HG03108 (cell line): ENCODE measurements around the gene AK5.
"Not testable (repeated sequence)": the region's sequence is repeated elsewhere in the genome, so short reads cannot be mapped to it uniquely, and the experiment has no call there.

Experiments
- ATAC-seq: cut with Tn5 transposase; IDR thresholded peaks from one replicate; pipeline ENCODE4 v1.9.1; 2021; ENCODE audit warnings: moderate library complexity; ENCODE audit not compliant: unreplicated experiment

The AK5 gene

GRCh38 chr1:77487631-77488030 is 205.8 kb downstream of the AK5 start:
- no peak for ATAC-seq

- ATAC-seq: no peak
These were observed 208.1 kb downstream of the AK5 start for GRCh38 chr1:77489910-77490309.

GRCh38 chr1:77494026-77494425 is 212.2 kb downstream of the AK5 start:
- no peak for ATAC-seq

GRCh38 chr1:77498918-77499317 is 217.1 kb downstream of the AK5 start:
- ATAC-seq: no peak

- no peak for ATAC-seq
These were observed 217.6 kb downstream of the AK5 start for GRCh38 chr1:77499466-77499865.

- ATAC-seq: no peak
These were observed 223.2 kb downstream of the AK5 start for GRCh38 chr1:77504986-77505385.

- no peak for ATAC-seq
These were observed 225.0 kb downstream of the AK5 start for GRCh38 chr1:77506771-77507170.

- ATAC-seq: no peak
These were observed 227.3 kb downstream of the AK5 start for GRCh38 chr1:77509051-77509492.

GRCh38 chr1:77509898-77510297 is 228.1 kb downstream of the AK5 start:
- ATAC-seq: no peak

- no peak for ATAC-seq
These were observed 229.6 kb downstream of the AK5 start for GRCh38 chr1:77511440-77511840.

- ATAC-seq: not testable (repeated sequence)
These were observed 230.8 kb downstream of the AK5 start for GRCh38 chr1:77512650-77513049.

- ATAC-seq: no peak
These were observed 232.3 kb downstream of the AK5 start for GRCh38 chr1:77513839-77514763.

- no peak for ATAC-seq
These were observed 233.3 kb downstream of the AK5 start for GRCh38 chr1:77514921-77515776.

- no peak for ATAC-seq
These were observed 234.3 kb downstream of the AK5 start for GRCh38 chr1:77516106-77516505.

GRCh38 chr1:77524038-77524437 is 242.2 kb downstream of the AK5 start:
- no peak for ATAC-seq

GRCh38 chr1:77531149-77531548 is 249.3 kb downstream of the AK5 start:
- ATAC-seq: not testable (repeated sequence)

GRCh38 chr1:77531596-77532280 is 249.9 kb downstream of the AK5 start:
- ATAC-seq: not testable (repeated sequence)

- no peak for ATAC-seq
These were observed 250.8 kb downstream of the AK5 start for GRCh38 chr1:77532641-77533040.

GRCh38 chr1:77533660-77534305 is 252.0 kb downstream of the AK5 start:
- no peak for ATAC-seq

GRCh38 chr1:77534456-77534855 is 252.6 kb downstream of the AK5 start:
- no peak for ATAC-seq

- no peak for ATAC-seq
These were observed 255.0 kb downstream of the AK5 start for GRCh38 chr1:77536813-77537212.
